HG03064 (cell line): Measurements from ENCODE around the gene LRP1-AS.

Experiments used
- ATAC-seq: cut with Tn5 transposase; IDR thresholded peaks from one replicate; pipeline ENCODE4 v1.9.1; 2021; ENCODE audit warnings: low read depth; ENCODE audit not compliant: unreplicated experiment

The LRP1-AS gene

GRCh38 chr12:57162553-57163125, 15.2 kb upstream of the LRP1-AS start:
- ATAC-seq = no peak

- ATAC-seq = no peak
Observed at GRCh38 chr12:57161491-57161890, 14.1 kb upstream of the LRP1-AS start.

- no peak for ATAC-seq
Observed at GRCh38 chr12:57160741-57161140, 13.3 kb upstream of the LRP1-AS start.

GRCh38 chr12:57160040-57160439, 12.6 kb upstream of the LRP1-AS start:
- no peak for ATAC-seq

GRCh38 chr12:57159311-57159710, 11.9 kb upstream of the LRP1-AS start:
- ATAC-seq = no peak

GRCh38 chr12:57158665-57159064, 11.2 kb upstream of the LRP1-AS start:
- no peak for ATAC-seq

- ATAC-seq = no peak
Observed at GRCh38 chr12:57158186-57158585, 10.8 kb upstream of the LRP1-AS start.

- ATAC-seq = no peak
Observed at GRCh38 chr12:57157588-57158173, 10.3 kb upstream of the LRP1-AS start.

GRCh38 chr12:57156701-57157403, 9.4 kb upstream of the LRP1-AS start:
- no peak for ATAC-seq

GRCh38 chr12:57154804-57155434, 7.5 kb upstream of the LRP1-AS start:
- ATAC-seq = no peak

GRCh38 chr12:57154076-57154475, 6.7 kb upstream of the LRP1-AS start:
- ATAC-seq = no peak

- no peak for ATAC-seq
Observed at GRCh38 chr12:57153415-57153997, 6.1 kb upstream of the LRP1-AS start.

- no peak for ATAC-seq
Observed at GRCh38 chr12:57152639-57153038, 5.2 kb upstream of the LRP1-AS start.

GRCh38 chr12:57151741-57152630, 4.6 kb upstream of the LRP1-AS start:
- no peak for ATAC-seq

GRCh38 chr12:57150400-57151000, 3.1 kb upstream of the LRP1-AS start:
- ATAC-seq = no peak

GRCh38 chr12:57149245-57149900, 2.0 kb upstream of the LRP1-AS start:
- ATAC-seq = no peak

- no peak for ATAC-seq
Observed at GRCh38 chr12:57148469-57149244, 1.2 kb upstream of the LRP1-AS start.

- no peak for ATAC-seq
Observed at GRCh38 chr12:57146092-57146491, 1.3 kb downstream of the LRP1-AS start.
